Mesenteric fat pad (tissue), 1 donor: ENCODE data around the gene EYA2. TPM values are rescaled to one million over a fixed set of nuclear protein-coding genes. Genes with fewer than 3 reads are reported as not detected.
"Not testable (repeated sequence)": the region's sequence is repeated elsewhere in the genome, so short reads cannot be mapped to it uniquely, and the experiment has no call there.

ENCODE experiments used
- DNase-seq: peaks from one replicate; pipeline ENCODE4 v3.0.0-alpha.2; 2020; ENCODE audit warnings: low spot score
- long read RNA-seq: library from polyadenylated mRNA; unstranded; transcript quantifications from one replicate; pipeline ENCODE4 v2.0.0, GENCODE V29; 2020
- total RNA-seq: library from RNA; stranded (reverse); fragmentation: NEBNext Ultra II Directional; extraction: Animal tissue kit (Norgen Biotek cat#: 25700); gene quantifications from one replicate; pipeline ENCODE4 v1.2.1, GENCODE V29; 2021
- donor health status: DM: yes; HTN: yes; CAD: no.

The EYA2 gene
- total RNA-seq, result 32.8 TPM
- long read RNA-seq, transcript EYA2-202 (16 exons, 2,702 nt), result major isoform, 11 of 105 reads
- long read RNA-seq, partial matches to known transcripts, result 31 of 105 reads
- long read RNA-seq, other reads (novel, unspliced or antisense), result 63 of 105 reads

- no peak for DNase-seq
Observed at GRCh38 chr20:46894579-46894958, at the start of gene EYA2. EYA2 (plus strand) TSS chr20:46894843; CDS start chr20:46990011, 95,168 bp downstream.

- DNase-seq, result no peak
Observed at GRCh38 chr20:46844965-46845364, 49.7 kb upstream of the EYA2 start.

DNA sequence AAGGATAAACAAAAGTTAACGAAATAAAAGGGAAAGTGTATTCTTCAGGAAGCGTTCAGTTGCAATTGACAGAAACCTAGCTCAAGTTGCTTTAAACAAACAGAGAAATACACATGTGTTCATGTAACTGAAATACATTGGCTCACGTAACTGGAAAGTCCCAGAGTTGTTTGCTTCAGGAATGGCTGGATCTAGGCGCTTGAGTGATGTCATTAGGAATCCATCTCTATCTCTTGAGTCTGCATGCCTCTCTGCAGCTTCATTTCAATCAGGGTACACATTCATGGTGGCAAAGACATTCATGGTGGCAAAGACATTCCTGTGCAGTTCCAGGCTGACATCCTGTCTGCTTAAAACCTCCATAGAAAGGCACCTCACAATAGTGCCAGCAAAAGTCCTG lies 45.4 kb upstream of the EYA2 start:
- DNase-seq, result no peak

GRCh38 chr20:46849751-46850150 lies 44.9 kb upstream of the EYA2 start:
- no peak for DNase-seq

DNA sequence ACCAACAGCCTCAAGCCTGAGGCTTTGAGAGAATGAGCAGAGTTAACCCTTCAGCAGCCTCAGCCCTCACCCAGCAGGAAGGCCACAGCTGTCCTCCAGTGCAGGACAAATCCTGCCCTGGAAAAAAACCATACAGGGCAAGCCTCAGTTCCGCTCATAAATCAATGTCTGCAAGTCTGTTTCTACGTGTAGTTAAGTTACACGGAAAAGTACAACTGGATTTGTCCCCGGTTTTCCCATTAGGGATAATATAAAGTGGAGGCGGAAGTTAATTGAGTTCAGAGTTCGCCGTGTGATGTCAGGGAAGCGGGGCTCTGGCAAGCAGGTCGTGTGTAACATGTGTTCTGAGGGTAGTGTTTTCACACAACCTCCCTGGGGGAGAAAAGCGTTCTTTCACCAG lies 44.2 kb upstream of the EYA2 start:
- no peak for DNase-seq

- DNase-seq, result no peak
Observed at GRCh38 chr20:46850896-46851295, 43.7 kb upstream of the EYA2 start.

- DNase-seq, result no peak
Observed at GRCh38 chr20:46851746-46852145, 42.9 kb upstream of the EYA2 start.

DNA sequence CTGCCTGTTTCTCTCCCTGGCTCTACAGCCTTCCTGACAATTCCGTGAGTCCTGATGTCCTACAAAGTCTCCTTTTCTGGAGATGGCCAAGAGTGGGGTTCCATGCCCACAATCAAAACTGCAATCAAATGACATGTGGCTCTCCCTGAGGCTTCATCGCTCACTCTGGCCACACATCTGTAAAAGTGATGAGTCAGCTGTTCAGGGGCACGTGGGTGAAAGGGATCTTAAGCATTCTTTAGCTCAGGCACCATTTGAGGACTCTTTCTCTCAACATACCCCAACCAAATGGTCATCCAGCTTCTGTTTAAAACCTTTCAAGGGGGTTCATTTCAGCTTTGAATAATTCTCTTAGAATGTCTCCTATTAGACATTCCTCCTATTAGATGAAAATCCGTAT lies 42.3 kb upstream of the EYA2 start:
- DNase-seq, result no peak

- no peak for DNase-seq
Observed at GRCh38 chr20:46853926-46854325, 40.7 kb upstream of the EYA2 start.

DNA sequence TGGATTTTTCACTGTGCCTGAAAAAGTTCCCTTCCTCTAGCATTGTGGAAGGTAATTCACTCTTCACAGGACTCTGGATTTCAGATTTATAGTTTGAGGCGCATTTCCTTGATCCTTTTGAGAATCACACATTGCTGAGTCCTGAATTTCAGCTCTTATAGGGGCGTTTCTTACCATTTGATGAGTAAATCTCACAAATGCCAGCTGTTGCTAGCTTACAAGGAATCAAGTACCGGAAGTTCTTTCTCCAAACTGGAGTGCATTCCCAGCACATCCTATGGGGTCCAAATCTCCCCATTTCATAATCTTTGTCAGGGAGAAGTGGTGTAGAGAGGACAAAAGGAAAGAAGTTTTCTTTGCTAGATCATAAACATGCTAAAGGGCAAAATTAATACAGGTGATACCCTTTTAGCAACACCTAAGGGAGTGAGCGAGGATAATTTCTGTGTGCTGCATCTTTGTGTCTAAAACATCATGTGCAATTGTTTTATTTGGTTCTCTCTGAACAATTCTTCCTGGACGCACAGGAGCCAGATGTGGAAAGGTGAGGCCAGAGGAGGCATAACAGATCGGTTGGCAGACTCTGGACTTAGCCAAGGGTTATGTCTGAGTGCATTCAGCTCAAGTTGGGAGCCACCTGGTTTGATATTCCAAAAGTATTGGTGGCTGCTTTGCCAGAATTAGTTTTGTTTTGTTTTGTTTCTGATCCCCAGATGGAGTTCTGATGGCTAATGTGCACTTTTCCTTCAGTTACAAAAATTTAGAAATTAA lies 37.4 kb upstream of the EYA2 start:
- no peak for DNase-seq

- no peak for DNase-seq
Observed at GRCh38 chr20:46865824-46866223, 28.8 kb upstream of the EYA2 start.

DNA sequence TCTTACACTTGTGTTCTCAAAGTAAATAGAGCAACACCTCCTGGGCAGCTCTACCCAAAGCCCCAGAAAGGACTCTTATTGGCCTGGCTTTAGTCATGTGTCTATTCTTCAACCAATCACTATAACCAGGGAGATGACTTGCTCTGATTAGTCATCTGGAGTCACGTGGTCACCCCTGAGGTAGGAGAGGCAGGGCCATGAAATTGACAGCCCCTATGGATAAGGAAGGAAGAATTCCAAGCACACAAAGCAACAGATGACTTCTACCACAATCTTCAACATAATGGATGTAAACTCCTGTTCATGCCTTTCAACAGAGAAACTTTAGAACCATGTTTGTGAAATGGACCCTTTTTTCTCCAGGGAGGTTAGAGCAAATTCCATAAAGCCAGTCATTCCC lies 24.6 kb upstream of the EYA2 start:
- no peak for DNase-seq

DNA sequence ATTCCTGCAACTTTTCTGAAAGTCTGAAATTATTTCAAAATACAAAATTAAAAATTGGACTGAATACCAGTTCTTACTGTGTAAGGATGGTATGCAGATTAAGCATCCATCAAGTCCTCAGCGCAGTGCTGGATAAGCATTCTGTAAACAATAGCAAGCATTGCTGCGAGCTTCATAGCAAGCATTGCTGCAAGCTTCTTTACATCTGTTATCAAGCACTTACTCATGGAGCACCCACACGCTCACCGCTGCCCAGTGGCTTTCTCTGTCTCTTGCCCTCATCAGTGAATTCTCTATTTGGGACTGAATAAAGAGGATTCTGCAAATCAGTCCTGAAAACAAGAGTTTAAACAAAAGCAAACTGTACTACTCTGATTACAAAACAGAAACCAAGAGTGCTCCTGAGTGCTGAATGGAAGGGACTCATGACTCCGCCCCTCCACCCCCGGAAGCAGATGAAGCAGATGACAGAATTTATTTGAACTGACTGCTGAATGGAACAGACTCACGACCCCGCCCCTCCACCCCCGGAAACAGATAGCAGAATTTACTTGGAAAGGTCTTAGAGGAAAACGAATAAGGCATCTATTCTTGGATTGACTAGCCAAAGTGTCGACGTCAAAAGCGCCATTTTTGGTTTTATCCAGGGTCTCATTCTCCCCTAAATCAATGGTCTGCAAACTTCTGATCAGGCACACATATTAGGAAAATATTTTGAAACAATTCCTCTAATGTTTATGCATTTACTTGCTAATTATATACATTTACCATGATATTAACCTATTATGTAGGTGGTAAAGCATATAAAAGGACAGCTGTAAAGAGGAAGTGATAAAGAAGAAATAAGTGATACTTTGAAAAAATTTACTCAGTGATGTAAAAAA lies 22.1 kb upstream of the EYA2 start:
- DNase-seq, result no peak

GRCh38 chr20:46875059-46875458 lies 19.6 kb upstream of the EYA2 start:
- no peak for DNase-seq

DNA sequence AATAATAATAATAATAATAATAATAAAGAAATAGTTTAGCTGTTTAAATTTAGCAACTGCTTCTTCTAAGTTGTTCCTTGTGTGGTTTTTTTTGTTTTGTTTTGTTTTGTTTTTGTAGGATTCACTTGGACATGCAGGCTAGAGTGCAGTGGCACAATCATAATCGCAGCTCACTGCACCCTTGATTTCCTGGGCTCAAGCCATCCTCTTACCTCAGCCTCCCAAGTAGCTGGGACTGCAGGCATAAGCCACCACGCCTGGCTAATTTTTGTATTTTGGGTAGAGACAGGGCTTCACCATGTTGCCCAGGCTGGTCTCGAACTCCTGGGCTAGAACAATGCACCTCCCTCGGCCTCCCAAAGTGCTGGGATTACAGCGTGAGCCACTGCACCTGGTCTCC lies 15.3 kb upstream of the EYA2 start:
- no peak for DNase-seq

DNA sequence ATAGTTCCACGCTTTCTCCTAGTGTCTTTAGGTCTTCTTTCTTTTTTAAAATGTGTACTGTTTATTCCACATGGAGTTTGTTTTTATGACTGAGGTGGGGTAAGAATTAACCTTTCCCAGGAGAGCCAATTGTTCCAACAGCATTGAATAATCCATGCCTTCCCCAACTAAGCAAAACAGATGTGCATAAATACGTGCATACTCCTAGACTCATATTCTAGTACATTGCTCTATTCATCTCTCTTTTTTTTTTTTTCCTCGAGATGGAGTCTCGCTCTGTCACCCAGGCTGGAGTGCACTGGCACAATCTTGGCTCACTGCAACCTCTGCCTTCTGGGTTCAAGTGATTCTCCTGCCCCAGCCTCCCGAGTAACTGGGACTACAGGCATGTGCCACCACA lies 14.7 kb upstream of the EYA2 start:
- DNase-seq, result not testable (repeated sequence)

- no peak for DNase-seq
Observed at GRCh38 chr20:46883892-46884291, 10.8 kb upstream of the EYA2 start.

- no peak for DNase-seq
Observed at GRCh38 chr20:46890682-46891081, 4.0 kb upstream of the EYA2 start.

DNA sequence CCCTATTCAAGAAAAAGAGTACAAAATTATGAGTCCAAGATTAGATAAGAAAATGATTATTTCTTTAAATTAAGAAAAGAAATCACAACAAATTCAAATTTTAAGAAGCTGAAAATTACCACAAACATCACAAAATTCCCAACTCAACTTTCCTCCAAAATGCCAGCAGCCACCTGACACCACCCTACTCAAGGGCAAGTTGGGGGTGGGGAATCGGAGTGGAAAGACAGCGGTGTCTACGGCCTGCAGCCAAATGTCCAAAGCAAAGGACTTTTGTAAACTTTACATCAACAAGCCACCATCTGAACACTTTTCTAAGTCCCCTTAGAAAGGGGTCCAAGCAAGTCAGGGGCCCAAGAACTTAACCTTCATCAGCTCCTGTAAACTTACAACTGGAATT lies 1.6 kb upstream of the EYA2 start:
- DNase-seq, result no peak

DNA sequence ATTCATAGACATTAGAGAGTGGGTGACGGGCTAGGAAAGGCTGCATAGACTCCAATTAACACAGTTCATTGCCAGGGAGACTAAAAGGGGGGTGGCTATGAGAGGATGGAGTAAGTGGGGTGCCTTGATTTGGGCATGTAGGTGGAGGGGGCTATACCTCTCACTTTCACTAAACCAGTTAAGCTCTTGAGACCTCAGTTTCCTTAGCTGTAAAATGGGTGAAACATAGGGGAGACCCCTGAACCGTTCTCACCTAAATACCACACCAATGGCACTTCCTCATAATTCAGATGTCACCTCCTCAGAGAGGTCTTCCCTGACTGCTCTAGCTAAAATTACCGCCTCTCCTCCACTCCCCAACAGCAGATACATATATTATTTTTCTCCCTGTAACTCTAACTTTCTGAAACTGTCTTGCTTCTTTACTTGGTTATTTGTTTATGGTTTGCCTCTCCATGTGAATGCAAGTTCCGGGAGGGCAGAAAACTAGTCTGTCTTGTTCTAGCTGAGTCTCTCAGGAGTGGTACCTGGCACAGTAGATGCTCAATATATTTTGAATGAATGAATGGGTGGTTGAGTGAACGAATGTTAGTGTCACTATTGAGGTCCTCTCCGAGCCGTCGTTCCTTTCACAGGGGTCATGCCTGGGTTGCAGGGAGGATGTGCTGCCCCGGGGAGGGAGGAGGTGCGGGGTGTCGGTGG lies 615 bp upstream of the EYA2 start:
- DNase-seq, result no peak

- no peak for DNase-seq
Observed at GRCh38 chr20:46894971-46895905, 595 bp downstream of the EYA2 start.
